ENCODE measurements around the gene EIF5B. TPM values are rescaled to one million over a fixed set of nuclear protein-coding genes. Genes with fewer than 3 reads are reported as not detected.
"Not testable (repeated sequence)": the region's sequence is repeated elsewhere in the genome, so short reads cannot be mapped to it uniquely, and the experiment has no call there.

EIF5B gene
- total RNA-seq, 1 donor from 2014 or later: 87.0 TPM

DNA sequence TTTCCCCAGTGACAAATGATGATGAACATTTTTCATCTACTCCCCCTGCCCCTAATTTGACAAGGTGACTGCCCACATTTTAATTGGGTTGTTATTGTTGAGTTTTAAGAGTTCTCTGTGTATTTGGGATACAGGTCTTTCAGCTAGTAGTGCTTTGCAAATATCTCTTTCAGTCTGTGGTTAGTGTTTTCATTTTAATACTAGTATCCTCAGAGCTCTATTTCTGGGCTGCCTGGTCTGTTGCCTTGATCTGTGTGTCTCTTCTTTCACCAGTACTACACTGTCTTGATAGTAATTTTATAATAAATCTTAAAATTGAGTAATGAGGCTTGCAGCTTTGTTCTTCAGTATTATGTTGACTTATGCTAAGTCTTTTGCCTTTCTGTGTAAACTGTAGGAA lies 19.7 kb downstream of the EIF5B start:
- no peak overlapping the region for H3K27ac ChIP-seq (replicated peaks)
- H3K27me3 ChIP-seq (ENCODE audit: low read depth): no peaks in the 10 kb centered on the region
- no peaks in the 10 kb centered on the region for H3K9me3 ChIP-seq (replicated peaks)
- peaks cover 18% of the 10 kb centered on the region for H3K4me1 ChIP-seq
- no peak for DNase-seq
- peaks cover 12% of the 10 kb centered on the region for H3K36me3 ChIP-seq
- TF ChIP-seq, protein P1, sequence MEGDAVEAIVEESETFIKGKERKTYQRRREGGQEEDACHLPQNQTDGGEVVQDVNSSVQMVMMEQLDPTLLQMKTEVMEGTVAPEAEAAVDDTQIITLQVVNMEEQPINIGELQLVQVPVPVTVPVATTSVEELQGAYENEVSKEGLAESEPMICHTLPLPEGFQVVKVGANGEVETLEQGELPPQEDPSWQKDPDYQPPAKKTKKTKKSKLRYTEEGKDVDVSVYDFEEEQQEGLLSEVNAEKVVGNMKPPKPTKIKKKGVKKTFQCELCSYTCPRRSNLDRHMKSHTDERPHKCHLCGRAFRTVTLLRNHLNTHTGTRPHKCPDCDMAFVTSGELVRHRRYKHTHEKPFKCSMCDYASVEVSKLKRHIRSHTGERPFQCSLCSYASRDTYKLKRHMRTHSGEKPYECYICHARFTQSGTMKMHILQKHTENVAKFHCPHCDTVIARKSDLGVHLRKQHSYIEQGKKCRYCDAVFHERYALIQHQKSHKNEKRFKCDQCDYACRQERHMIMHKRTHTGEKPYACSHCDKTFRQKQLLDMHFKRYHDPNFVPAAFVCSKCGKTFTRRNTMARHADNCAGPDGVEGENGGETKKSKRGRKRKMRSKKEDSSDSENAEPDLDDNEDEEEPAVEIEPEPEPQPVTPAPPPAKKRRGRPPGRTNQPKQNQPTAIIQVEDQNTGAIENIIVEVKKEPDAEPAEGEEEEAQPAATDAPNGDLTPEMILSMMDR (IDR thresholded peaks at IDR 0.05; ENCODE audit: borderline replicate concordance): no peak
- intact Hi-C loops (cut with micrococcal nuclease): no loop called here
- no peak overlapping the region for H3K4me3 ChIP-seq

DNA sequence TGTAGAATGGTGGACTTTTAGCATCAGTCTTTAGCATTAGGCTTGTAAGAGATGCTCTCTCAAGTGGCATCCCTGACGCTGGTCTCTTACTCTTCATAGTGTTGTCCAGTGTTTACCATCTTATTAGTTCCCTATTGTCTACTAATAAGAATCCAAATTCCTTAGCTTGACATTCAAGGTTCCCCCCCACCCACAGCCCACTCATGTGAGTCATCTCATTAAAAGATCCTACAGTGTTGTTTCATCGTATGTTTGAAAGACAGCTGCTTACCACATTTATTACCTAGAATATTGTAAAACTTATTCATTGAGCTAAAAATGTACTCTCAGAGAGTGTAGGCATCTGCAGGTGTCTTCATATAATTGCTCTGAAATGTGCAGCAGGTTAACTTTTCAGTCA lies 28.5 kb downstream of the EIF5B start:
- Histone ChIP-seq H3K9me3 (replicated peaks) (no peaks in the 10 kb centered on the region), H3K36me3 (peaks cover 97% of the 10 kb centered on the region), H3K4me3 (no peak overlapping the region), H3K27me3 (ENCODE audit: low read depth) (no peaks in the 10 kb centered on the region), H3K27ac (replicated peaks) (no peak overlapping the region), H3K4me1 (no peaks in the 10 kb centered on the region)
- intact Hi-C loops (cut with micrococcal nuclease): no loop called here
- TF ChIP-seq, protein P1 (IDR thresholded peaks at IDR 0.05; ENCODE audit: borderline replicate concordance): no peak
- DNase-seq: no peak

DNA sequence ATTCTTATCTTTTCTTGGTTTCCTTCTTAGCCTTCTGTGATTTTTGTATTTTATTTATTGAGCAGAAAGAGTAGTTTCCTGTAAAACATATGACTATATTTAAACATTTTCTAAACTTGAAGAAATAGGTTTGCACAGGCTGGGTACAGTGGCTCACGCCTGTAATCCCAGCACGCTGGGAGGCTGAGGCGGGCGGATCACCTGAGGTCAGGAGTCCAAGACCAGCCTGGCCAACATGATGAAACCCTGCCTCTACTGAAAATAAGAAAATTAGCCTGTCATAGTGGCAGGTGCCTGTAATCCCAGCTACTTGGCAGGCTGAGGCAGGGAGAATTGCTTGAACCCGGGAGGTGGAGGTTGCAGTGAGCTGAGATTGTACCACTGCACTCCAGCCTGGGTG lies 31.7 kb downstream of the EIF5B start:
- H3K9me3 ChIP-seq (replicated peaks); H3K27ac ChIP-seq (replicated peaks); H3K4me3 ChIP-seq; DNase-seq; H3K27me3 ChIP-seq (ENCODE audit: low read depth); H3K4me1 ChIP-seq; intact Hi-C loops (cut with micrococcal nuclease): not testable (repeated sequence)
- peaks cover 97% of the 10 kb centered on the region for H3K36me3 ChIP-seq

DNA sequence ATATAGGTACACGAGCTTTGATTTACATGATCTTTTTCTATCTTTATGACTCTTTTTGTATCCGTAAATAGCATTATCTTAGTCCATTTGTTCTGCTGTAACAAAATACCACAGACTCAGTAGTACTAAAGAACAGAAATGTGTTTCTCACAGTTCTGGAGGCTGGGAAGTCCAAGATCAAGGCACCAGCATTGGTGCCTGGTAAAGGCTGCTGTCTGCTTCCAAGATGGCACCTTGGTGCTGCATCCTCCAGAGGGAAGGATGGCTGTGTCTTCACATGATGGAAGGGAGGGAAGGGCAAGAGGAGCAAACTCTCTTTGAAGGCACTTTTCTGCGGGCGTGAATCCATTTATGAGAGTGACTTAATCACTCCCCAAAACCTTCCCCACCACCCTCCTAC lies 36.0 kb downstream of the EIF5B start:
- DNase-seq: no peak
- H3K36me3 ChIP-seq: peaks cover 98% of the 10 kb centered on the region
- H3K27ac ChIP-seq (replicated peaks): no peak overlapping the region
- H3K9me3 ChIP-seq (replicated peaks): peaks cover 10% of the 10 kb centered on the region
- TF ChIP-seq, protein P1 (IDR thresholded peaks at IDR 0.05; ENCODE audit: borderline replicate concordance): no peak
- H3K27me3 ChIP-seq (ENCODE audit: low read depth): no peaks in the 10 kb centered on the region
- no peaks in the 10 kb centered on the region for H3K4me1 ChIP-seq
- intact Hi-C loops (cut with micrococcal nuclease): no loop called here
- H3K4me3 ChIP-seq: no peak overlapping the region

DNA sequence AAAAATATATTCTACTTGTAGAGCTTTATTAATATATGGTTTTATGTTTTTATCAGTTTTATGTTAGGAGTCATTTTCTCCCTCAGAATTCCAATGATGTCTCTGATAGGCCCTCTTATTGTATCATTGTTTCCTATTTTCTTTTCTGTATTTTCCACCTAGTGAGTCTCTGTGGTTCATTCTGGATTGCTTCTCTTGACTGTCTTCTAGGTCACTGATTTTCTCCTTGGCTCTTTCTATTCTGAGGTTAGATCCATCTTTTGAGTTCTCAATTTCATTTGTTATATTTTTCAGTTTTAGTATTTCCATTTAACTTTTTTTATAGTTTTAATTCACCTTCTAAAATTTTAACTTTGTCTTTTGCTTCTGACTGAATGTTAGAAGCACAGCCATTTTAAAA lies 37.6 kb downstream of the EIF5B start:
- intact Hi-C loops (cut with micrococcal nuclease): no loop called here
- H3K27me3 ChIP-seq (ENCODE audit: low read depth): no peaks in the 10 kb centered on the region
- no peaks in the 10 kb centered on the region for H3K4me1 ChIP-seq
- DNase-seq: no peak
- peaks cover 10% of the 10 kb centered on the region for H3K9me3 ChIP-seq (replicated peaks)
- no peak overlapping the region for H3K27ac ChIP-seq (replicated peaks)
- H3K4me3 ChIP-seq: no peak overlapping the region
- TF ChIP-seq, protein P1 (IDR thresholded peaks at IDR 0.05; ENCODE audit: borderline replicate concordance): no peak
- H3K36me3 ChIP-seq: peaks cover 98% of the 10 kb centered on the region

DNA sequence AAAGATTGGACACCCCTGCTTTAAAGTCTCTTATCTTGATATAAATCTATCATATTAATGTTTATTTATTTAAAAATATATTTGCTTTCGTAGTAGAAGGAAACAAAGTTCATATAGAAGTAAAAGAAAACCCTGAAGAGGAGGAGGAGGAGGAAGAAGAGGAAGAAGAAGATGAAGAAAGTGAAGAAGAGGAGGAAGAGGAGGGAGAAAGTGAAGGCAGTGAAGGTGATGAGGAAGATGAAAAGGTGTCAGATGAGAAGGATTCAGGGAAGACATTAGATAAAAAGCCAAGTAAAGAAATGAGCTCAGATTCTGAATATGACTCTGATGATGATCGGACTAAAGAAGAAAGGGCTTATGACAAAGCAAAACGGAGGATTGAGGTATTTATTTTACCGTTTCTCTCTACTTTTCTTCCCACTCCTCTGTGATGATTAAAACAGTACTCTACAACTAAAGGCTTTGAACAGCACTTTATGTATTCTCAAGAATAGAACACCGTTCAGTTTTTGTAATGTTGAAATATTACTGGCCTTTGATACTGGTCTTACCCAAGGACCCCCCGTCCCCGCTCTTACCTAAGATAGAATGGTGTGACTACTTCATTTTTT lies 39.2 kb downstream of the EIF5B start:
- Histone ChIP-seq H3K27me3 (ENCODE audit: low read depth) (no peaks in the 10 kb centered on the region), H3K4me1 (no peaks in the 10 kb centered on the region), H3K27ac (replicated peaks) (no peak overlapping the region), H3K9me3 (replicated peaks) (peaks cover 10% of the 10 kb centered on the region), H3K36me3 (peaks cover 95% of the 10 kb centered on the region), H3K4me3 (no peak overlapping the region)
- TF ChIP-seq, protein P1 (IDR thresholded peaks at IDR 0.05; ENCODE audit: borderline replicate concordance): no peak
- intact Hi-C loops (cut with micrococcal nuclease): no loop called here
- DNase-seq: no peak
